Mesenchymal stem cell (in vitro differentiated cells and primary cell): ENCODE results near the gene CACNG5.

Experiments used
- DNase-seq: peaks from one replicate; pipeline ENCODE4 v3.0.0-alpha.2; 2013
- H2AFZ ChIP-seq: one replicate; pipeline ENCODE4 v1.6.1; 2013; ENCODE audit warnings: low read depth, mild to moderate bottlenecking, control low read depth, inconsistent platforms, low read length, moderate library complexity
- H2AK5ac ChIP-seq: 2 replicates; pipeline ENCODE4 v1.6.1; 2013; ENCODE audit warnings: low read length, moderate library complexity, mild to moderate bottlenecking, inconsistent platforms; ENCODE audit not compliant: severe bottlenecking
- H2BK120ac ChIP-seq: one replicate; pipeline ENCODE4 v1.6.1; 2013; ENCODE audit warnings: low read depth, mild to moderate bottlenecking, inconsistent platforms, low read length, moderate library complexity
- H2BK12ac ChIP-seq, 2 experiments: one replicate each; pipeline ENCODE4 v1.6.1; 2013; ENCODE audit warnings: inconsistent platforms in 2 of 2, low read length in 2 of 2, mild to moderate bottlenecking in 2 of 2, moderate library complexity in 2 of 2, control low read depth in 1 of 2
- H2BK15ac ChIP-seq: one replicate; pipeline ENCODE4 v1.6.1; 2013; ENCODE audit warnings: mild to moderate bottlenecking, low read depth, inconsistent platforms; ENCODE audit not compliant: poor library complexity, severe bottlenecking
- H2BK5ac ChIP-seq: 2 replicates; pipeline ENCODE4 v1.6.1; 2013; ENCODE audit warnings: low read depth, mild to moderate bottlenecking, low read length, control low read depth, inconsistent platforms; ENCODE audit not compliant: poor library complexity, severe bottlenecking
- H3K14ac ChIP-seq, 2 experiments: one replicate each; pipeline ENCODE4 v1.6.1; 2013; ENCODE audit warnings: inconsistent platforms in 2 of 2, low read length in 2 of 2, control low read depth in 1 of 2, mild to moderate bottlenecking in 1 of 2, moderate library complexity in 1 of 2
- H3K18ac ChIP-seq, 2 experiments: one replicate each; pipeline ENCODE4 v1.6.1; 2013; ENCODE audit warnings: inconsistent platforms in 2 of 2, low read length in 2 of 2, control low read depth in 1 of 2, low read depth in 1 of 2, mild to moderate bottlenecking in 1 of 2
- H3K23ac ChIP-seq, 2 experiments: one replicate each; pipeline ENCODE4 v1.6.1; 2013; ENCODE audit warnings: inconsistent platforms in 2 of 2, low read length in 2 of 2, mild to moderate bottlenecking in 2 of 2, moderate library complexity in 2 of 2, control low read depth in 1 of 2
- H3K27ac ChIP-seq: 2 replicates; pipeline ENCODE4 v1.5.1; 2013; ENCODE audit warnings: mild to moderate bottlenecking, moderate library complexity, low read length, control low read depth, inconsistent platforms; ENCODE audit not compliant: poor library complexity, severe bottlenecking
- H3K27me3 ChIP-seq, 2 experiments: 2 replicates each; pipeline versions ENCODE4 v1.6.1 to v1.7.0; 2013; ENCODE audit warnings: low read length in 2 of 2, mild to moderate bottlenecking in 2 of 2, moderate library complexity in 2 of 2, control low read depth in 1 of 2, inconsistent platforms in 1 of 2; ENCODE audit not compliant: control insufficient read depth in 1 of 2, insufficient read depth in 1 of 2
- H3K36me3 ChIP-seq, 2 experiments: 2 replicates each; pipeline versions ENCODE4 v1.6.1 to v1.7.0; 2013; ENCODE audit warnings: low read length in 2 of 2, control low read depth in 1 of 2, inconsistent platforms in 1 of 2, low read depth in 1 of 2, mild to moderate bottlenecking in 1 of 2; ENCODE audit not compliant: insufficient read depth in 2 of 2, control insufficient read depth in 1 of 2
- H3K4ac ChIP-seq, 2 experiments: one replicate each; pipeline ENCODE4 v1.6.1; 2013; ENCODE audit warnings: inconsistent platforms in 2 of 2, low read length in 2 of 2, mild to moderate bottlenecking in 2 of 2, moderate library complexity in 2 of 2, control low read depth in 1 of 2, low read depth in 1 of 2
- H3K4me1 ChIP-seq: 2 replicates; pipeline ENCODE4 v1.6.1; 2013; ENCODE audit warnings: low read depth, low read length, control low read depth; ENCODE audit not compliant: control insufficient read depth, insufficient read depth
- H3K4me2 ChIP-seq: 2 replicates; pipeline ENCODE4 v1.6.1; 2013; ENCODE audit warnings: low read length, mild to moderate bottlenecking, inconsistent platforms; ENCODE audit not compliant: poor library complexity, severe bottlenecking
- H3K4me3 ChIP-seq, 2 experiments: 2 replicates each; pipeline versions ENCODE4 v1.5.1 to v1.7.0; 2013; ENCODE audit warnings: low read length in 2 of 2, mild to moderate bottlenecking in 2 of 2, control low read depth in 1 of 2, low read depth in 1 of 2; ENCODE audit not compliant: insufficient read depth in 1 of 2
- H3K79me1 ChIP-seq: replicated peaks from 2 replicates; pipeline ENCODE4 v1.6.1; 2013; ENCODE audit warnings: mild to moderate bottlenecking, control low read depth, low read length, inconsistent platforms; ENCODE audit not compliant: poor library complexity, severe bottlenecking
- H3K9ac ChIP-seq: 2 replicates; pipeline ENCODE4 v1.7.0; 2013; ENCODE audit warnings: mild to moderate bottlenecking, low read length, moderate library complexity
- H3K9me3 ChIP-seq: 2 replicates; pipeline ENCODE4 v1.7.0; 2013; ENCODE audit warnings: mild to moderate bottlenecking, low read length; ENCODE audit not compliant: control insufficient read depth
- H4K8ac ChIP-seq: one replicate; pipeline ENCODE4 v1.6.1; 2013; ENCODE audit warnings: inconsistent platforms, mild to moderate bottlenecking, low read length, moderate library complexity
- H4K91ac ChIP-seq: one replicate; pipeline ENCODE4 v1.6.1; 2013; ENCODE audit warnings: mild to moderate bottlenecking, low read length, inconsistent platforms
- WGBS: methylation state at CpG from one replicate; pipeline ENCODE4 v1.1.7; 2013; ENCODE audit warnings: mixed read lengths; 5-methylcytosine and 5-hydroxymethylcytosine counted together

CACNG5 gene

GRCh38 chr17:66873962-66874361 lies 39.0 kb downstream of the CACNG5 start:
- H2AK5ac ChIP-seq, result no peak overlapping the region
- H3K4me2 ChIP-seq, result no peak overlapping the region
- H3K27me3 ChIP-seq, result peaks cover 29 to 32% of the 10 kb centered on the region in 2 experiments
- H3K27ac ChIP-seq, result no peak overlapping the region
- H3K9me3 ChIP-seq, result peaks cover 7% of the 10 kb centered on the region
- H3K18ac ChIP-seq, result no peak overlapping the region
- H2BK12ac ChIP-seq, result no peak overlapping the region
- no peak overlapping the region for H2AFZ ChIP-seq
- H2BK15ac ChIP-seq, result no peak overlapping the region
- no peak overlapping the region for H2BK120ac ChIP-seq
- no peaks in the 10 kb centered on the region for H3K79me1 ChIP-seq
- no peak overlapping the region for H3K4me3 ChIP-seq
- no peak for DNase-seq
- H3K14ac ChIP-seq, result no peak overlapping the region
- H3K9ac ChIP-seq, result no peak overlapping the region
- no peak overlapping the region for H4K91ac ChIP-seq
- no peak overlapping the region for H2BK5ac ChIP-seq
- no peak overlapping the region for H3K4ac ChIP-seq
- H3K4me1 ChIP-seq, result no peaks in the 10 kb centered on the region
- no peak overlapping the region for H3K23ac ChIP-seq
- WGBS, result 40% methylated on average over 1 of the region's 2 CpGs
- no peaks in the 10 kb centered on the region for H3K36me3 ChIP-seq
- no peak overlapping the region for H4K8ac ChIP-seq

DNA sequence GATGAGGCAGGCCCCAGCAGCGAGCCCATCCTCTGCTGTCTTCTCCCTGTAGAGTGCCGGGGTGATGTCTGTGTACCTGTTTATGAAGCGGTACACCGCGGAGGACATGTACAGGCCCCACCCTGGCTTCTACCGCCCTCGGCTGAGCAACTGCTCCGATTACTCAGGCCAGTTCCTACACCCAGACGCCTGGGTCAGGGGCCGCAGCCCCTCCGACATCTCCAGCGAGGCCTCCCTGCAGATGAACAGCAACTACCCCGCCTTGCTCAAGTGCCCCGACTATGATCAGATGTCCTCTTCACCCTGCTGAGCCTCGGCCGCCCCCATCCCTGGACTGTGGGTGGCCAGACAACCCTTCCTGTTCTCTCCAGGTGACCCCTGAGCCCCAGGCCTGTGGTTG lies 50.0 kb downstream of the CACNG5 start:
- 94% methylated on average over 16 of the region's 16 CpGs for WGBS
- peaks cover 5% of the 10 kb centered on the region for H3K9me3 ChIP-seq
- H3K23ac ChIP-seq, result no peak overlapping the region
- no peak overlapping the region for H2BK120ac ChIP-seq
- no peak overlapping the region for H4K8ac ChIP-seq
- no peak overlapping the region for H2BK15ac ChIP-seq
- H4K91ac ChIP-seq, result no peak overlapping the region
- no peak overlapping the region for H2BK12ac ChIP-seq
- no peak overlapping the region for H3K14ac ChIP-seq
- peaks cover 17 to 35% of the 10 kb centered on the region in 2 experiments for H3K27me3 ChIP-seq
- H3K36me3 ChIP-seq, result no peaks in the 10 kb centered on the region
- H2BK5ac ChIP-seq, result no peak overlapping the region
- no peaks in the 10 kb centered on the region for H3K79me1 ChIP-seq
- no peak overlapping the region for H3K4me2 ChIP-seq
- H3K4me3 ChIP-seq, result no peak overlapping the region
- H2AFZ ChIP-seq, result no peak overlapping the region
- no peak overlapping the region for H3K18ac ChIP-seq
- no peak overlapping the region for H2AK5ac ChIP-seq
- no peak overlapping the region for H3K27ac ChIP-seq
- no peaks in the 10 kb centered on the region for H3K4me1 ChIP-seq
- no peak overlapping the region for H3K4ac ChIP-seq
- DNase-seq, result no peak
- no peak overlapping the region for H3K9ac ChIP-seq

DNA sequence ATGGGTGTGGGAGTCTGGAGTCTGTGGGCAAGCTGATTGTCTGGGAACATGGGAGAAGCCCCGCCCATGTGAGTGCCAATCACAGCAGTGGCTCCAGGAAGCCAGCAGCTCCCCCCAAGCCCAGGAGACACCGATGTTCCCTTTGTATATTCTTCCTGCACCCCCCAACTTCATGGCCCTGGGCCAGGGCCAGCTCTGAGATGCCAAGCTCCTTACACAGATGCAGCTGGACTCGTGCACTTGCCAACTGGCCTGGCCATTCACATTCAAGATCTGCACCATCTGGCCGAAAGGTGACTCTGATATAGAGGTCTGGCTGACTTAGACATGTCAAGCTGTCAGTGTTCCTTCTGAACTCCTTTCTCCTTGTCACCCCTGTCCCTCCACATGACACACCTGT lies 50.5 kb downstream of the CACNG5 start:
- Histone ChIP-seq H3K4ac (no peak overlapping the region), H2BK12ac (no peak overlapping the region), H2BK15ac (no peak overlapping the region), H3K9me3 (peaks cover 5% of the 10 kb centered on the region), H4K91ac (no peak overlapping the region), H3K27me3 (peaks cover 22 to 35% of the 10 kb centered on the region in 2 experiments), H4K8ac (no peak overlapping the region), H3K27ac (no peak overlapping the region), H2AFZ (no peak overlapping the region), H3K36me3 (no peaks in the 10 kb centered on the region), H3K79me1 (no peaks in the 10 kb centered on the region), H3K14ac (no peak overlapping the region), H2AK5ac (no peak overlapping the region), H3K23ac (no peak overlapping the region), H3K4me2 (no peak overlapping the region), H3K18ac (no peak overlapping the region), H2BK5ac (no peak overlapping the region), H3K4me1 (no peaks in the 10 kb centered on the region), H3K9ac (no peak overlapping the region), H3K4me3 (no peak overlapping the region), H2BK120ac (no peak overlapping the region)
- 50% methylated on average over 4 of the region's 4 CpGs for WGBS
- DNase-seq, result no peak

GRCh38 chr17:66889480-66890230 lies 54.7 kb downstream of the CACNG5 start:
- Histone ChIP-seq H3K79me1 (no peaks in the 10 kb centered on the region), H2AK5ac (no peak overlapping the region), H3K4ac (no peak overlapping the region), H3K18ac (no peak overlapping the region), H4K8ac (no peak overlapping the region), H2BK12ac (no peak overlapping the region), H3K9me3 (no peaks in the 10 kb centered on the region), H3K14ac (no peak overlapping the region), H2BK5ac (no peak overlapping the region), H2BK15ac (no peak overlapping the region), H3K27ac (no peak overlapping the region), H3K4me2 (no peak overlapping the region), H2BK120ac (no peak overlapping the region), H4K91ac (no peak overlapping the region), H3K4me3 (no peak overlapping the region), H3K9ac (no peak overlapping the region), H3K36me3 (no peaks in the 10 kb centered on the region), H3K27me3 (peaks cover 36 to 51% of the 10 kb centered on the region in 2 experiments), H2AFZ (no peak overlapping the region), H3K4me1 (no peaks in the 10 kb centered on the region), H3K23ac (no peak overlapping the region)
- WGBS, result 82% methylated on average over 7 of the region's 7 CpGs
- no peak for DNase-seq
